ENCODE data around the gene DGLUCY.
A peak's percentile ranks its signal among the peaks of the same experiment; 100 is the strongest.

DGLUCY gene

GRCh38 chr14:91173221-91173670, 59.4 kb downstream of the DGLUCY start:
- TF ChIP-seq ZNF391 (tag by site-specific recombination; IDR thresholded peaks at IDR 0.05; ENCODE audit: borderline replicate concordance, low read depth) = peak; percentile 40; the same call in 1 of the 2 replicates
- no peak for TF ChIP-seq ZNF26 (tag by site-specific recombination; IDR thresholded peaks at IDR 0.05)
- peak; percentile 97 for TF ChIP-seq ZNF654 (tag by site-specific recombination; IDR thresholded peaks at IDR 0.05; ENCODE audit: low read depth)
- peak; percentile 93; the same call in 1 of the 2 replicates for TF ChIP-seq ZNF2 (tag by site-specific recombination; IDR thresholded peaks at IDR 0.05)
- TF ChIP-seq SCRT2 (tag by site-specific recombination; IDR thresholded peaks at IDR 0.05) = peak; percentile 68; the same call in 1 of the 2 replicates
- TF ChIP-seq ZNF239 (tag by site-specific recombination; IDR thresholded peaks at IDR 0.05) = peak; percentile 88
- no peak for TF ChIP-seq KLF10 (tag by site-specific recombination; IDR thresholded peaks at IDR 0.05)
- TF ChIP-seq RBAK (tag by site-specific recombination; IDR thresholded peaks at IDR 0.05) = no peak
- no peak for TF ChIP-seq KLF1 (tag by site-specific recombination; IDR thresholded peaks at IDR 0.05)
- no peak for TF ChIP-seq ZNF366 (tag by site-specific recombination; conservative IDR thresholded peaks at IDR 0.05)
- peak; percentile 49 for TF ChIP-seq SP7 (tag by site-specific recombination; IDR thresholded peaks at IDR 0.05)
- TF ChIP-seq ZNF501 (tag by site-specific recombination; IDR thresholded peaks at IDR 0.05) = 0 out of 2 replicates have a peak, but pooled peaks have one; percentile 19
- no peak for TF ChIP-seq ZNF37A (tag by site-specific recombination; IDR thresholded peaks at IDR 0.05)
- no peak for TF ChIP-seq ZNF223 (tag by site-specific recombination; IDR thresholded peaks at IDR 0.05)
- TF ChIP-seq REPIN1 (tag by site-specific recombination; IDR thresholded peaks at IDR 0.05; ENCODE audit: low read depth) = no peak
- TF ChIP-seq SCRT1 (tag by site-specific recombination; IDR thresholded peaks at IDR 0.05; ENCODE audit: borderline replicate concordance) = peak; percentile 64
- no peak for TF ChIP-seq BCL11B (tag by site-specific recombination; IDR thresholded peaks at IDR 0.05; ENCODE audit: low read depth)
- no peak for TF ChIP-seq ZFHX2 (tag by site-specific recombination; conservative IDR thresholded peaks at IDR 0.05)
- TF ChIP-seq ZBTB8A (tag by site-specific recombination; IDR thresholded peaks at IDR 0.05) = no peak
- TF ChIP-seq PRDM2 (tag by site-specific recombination; IDR thresholded peaks at IDR 0.05; ENCODE audit: borderline replicate concordance) = no peak
- TF ChIP-seq PRDM6 (tag by site-specific recombination; IDR thresholded peaks at IDR 0.05) = no peak
- TF ChIP-seq CTCF (tag by site-specific recombination; IDR thresholded peaks at IDR 0.05) = peak; percentile 91
- TF ChIP-seq ZNF324 (tag by site-specific recombination; IDR thresholded peaks at IDR 0.05) = no peak
- TF ChIP-seq ZNF362 (tag by site-specific recombination; IDR thresholded peaks at IDR 0.05) = peak; percentile 94
- no peak for TF ChIP-seq ZNF791 (tag by site-specific recombination; IDR thresholded peaks at IDR 0.05)
- H3K27ac ChIP-seq (ENCODE audit: extremely low read depth, low read depth, low read length) = no peak overlapping the region
- no peak overlapping the region for H3K4me3 ChIP-seq (ENCODE audit: low read depth, low read length)
- no peaks in the 10 kb centered on the region for H3K4me1 ChIP-seq (ENCODE audit: control insufficient read depth, insufficient read depth, low read length)
- POLR2A ChIA-PET = interaction anchor here (0.8 kb wide), 1 partner anchor 270 kb away, joined by 4 read pairs; no protein-coding TSS in a partner anchor
- H3K36me3 ChIP-seq (ENCODE audit: control insufficient read depth in 2 of 2, insufficient read depth in 1 of 2, low read length in 2 of 2) = peaks cover 0 to 28% of the 10 kb centered on the region in 2 experiments; a peak in 2 of 3 replicates
- CTCF ChIA-PET = interaction anchor here (0.5 to 8.3 kb wide), 67 partner anchors 9 to 1158 kb away, joined by 3 to 169 read pairs (median 4); no protein-coding TSS in a partner anchor
- H3K9me3 ChIP-seq (ENCODE audit: control insufficient read depth, insufficient read depth, low read depth, low read length) = no peaks in the 10 kb centered on the region
